H1 (cell line): ENCODE results near the gene SBK1. TPM values are rescaled to one million over a fixed set of nuclear protein-coding genes. Genes with fewer than 3 reads are reported as not detected.

ENCODE experiments used
- CHD7 ChIP-seq: fragments of 300-600 bp; sonication (generic); IDR thresholded peaks from 2 replicates; pipeline ENCODE4 v1.7.1; 2012; ENCODE audit warnings: low read length, moderate library complexity, mild to moderate bottlenecking, inconsistent platforms; ENCODE audit not compliant: insufficient replicate concordance
- SIRT6 ChIP-seq: IDR thresholded peaks from one replicate; pipeline ENCODE4 v1.7.1; 2012; ENCODE audit warnings: low read length, inconsistent platforms
- polyA plus RNA-seq, 7 experiments: library from polyadenylated mRNA; depleted of rRNA in 3 of 7; stranded (reverse) in 5 of 7; unstranded in 2 of 7; fragments of >200 nt in 5 of 7; fragments of 200-250 nt in 2 of 7; gene quantifications; 1 replicate in 5 of 7; 2 replicates in 1 of 7; 4 replicates in 1 of 7; pipeline versions ENCODE4 v1.2.1 to v1.2.3, GENCODE V29; 2011 to 2013; ENCODE audit warnings: missing spikeins in 2 of 7, mixed read lengths in 2 of 7
- total RNA-seq: library from RNA; stranded (reverse); fragmentation: NEBNext Ultra II Directional; extraction: Animal tissue kit (Norgen Biotek cat#: 25700); gene quantifications from 2 replicates; pipeline ENCODE4 v1.2.1, GENCODE V29; 2021

The SBK1 gene
- total and polyA plus RNA-seq, 2 of the 8 experiments (the other 6 are each of a cell fraction or from before 2014, with no cell fraction given) = 18.2 to 73.9 TPM

GRCh38 chr16:28311413-28311812 lies 19.1 kb downstream of the SBK1 start (continued):
- TF ChIP-seq CHD7 (no peak), SIRT6 (no peak)
